Glomerular visceral epithelial cell (primary cell): ENCODE measurements around the gene TGFB1.

Experiments used
- DNase-seq: peaks from one replicate; pipeline ENCODE4 v3.0.0-alpha.2; 2016; ENCODE audit errors: extremely low spot score

Gene TGFB1

DNA sequence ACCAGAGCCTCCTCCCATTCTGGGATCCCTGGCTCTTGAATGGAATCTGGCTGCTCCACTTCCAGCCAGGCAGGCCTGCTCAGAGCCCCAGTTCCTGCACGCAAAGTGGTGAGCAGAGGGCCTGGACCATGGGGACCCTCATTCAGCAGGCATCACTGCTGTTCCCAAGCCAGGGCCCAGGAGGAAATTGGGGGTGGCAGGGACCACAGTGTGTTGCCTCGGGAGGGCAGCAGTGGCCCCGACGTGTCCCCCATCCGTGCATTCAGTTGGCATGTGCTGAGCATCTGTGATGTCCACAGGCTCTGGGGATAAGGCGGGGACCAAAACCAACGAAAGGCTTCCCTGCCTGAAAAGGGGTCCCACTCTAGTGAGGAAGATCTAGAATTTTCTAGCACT is 32.5 kb downstream of the TGFB1 start:
- no peak for DNase-seq

DNA sequence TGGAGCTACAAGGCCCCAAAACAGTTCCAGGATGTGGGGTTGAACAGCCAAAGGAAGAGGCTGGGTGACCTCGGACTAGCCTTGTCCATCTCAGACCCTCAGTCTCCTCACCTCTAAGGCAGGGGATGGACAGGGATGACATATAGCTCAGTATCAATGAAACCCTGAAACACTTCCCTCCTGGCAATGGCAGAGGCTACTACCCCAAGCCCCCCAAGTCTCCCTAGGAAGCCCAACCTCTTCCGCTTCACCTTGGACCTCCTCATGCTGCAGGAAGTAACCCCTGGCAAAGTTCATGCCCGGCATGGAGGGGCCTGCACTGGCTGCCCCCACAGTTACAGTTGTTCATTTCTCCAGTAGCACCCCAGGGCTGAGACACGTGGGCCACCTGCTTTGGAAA is 33.2 kb downstream of the TGFB1 start:
- no peak for DNase-seq

DNA sequence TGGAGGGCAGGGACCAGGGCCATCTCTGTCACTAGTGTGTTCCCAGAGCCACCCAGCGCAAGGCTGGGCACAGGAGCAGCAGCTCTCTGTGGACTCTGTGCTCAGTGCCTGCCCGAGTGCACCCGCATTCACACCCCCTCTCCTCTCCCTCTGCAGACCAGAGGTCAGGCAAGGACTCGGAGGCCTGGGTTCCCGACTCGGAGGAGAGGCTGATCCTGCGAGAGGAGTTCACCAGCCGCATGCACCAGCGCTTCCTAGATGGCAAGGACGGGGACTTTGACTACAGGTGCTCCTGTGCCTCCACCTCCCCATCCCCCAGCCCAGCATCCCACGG is 33.6 kb downstream of the TGFB1 start:
- DNase-seq = no peak

DNA sequence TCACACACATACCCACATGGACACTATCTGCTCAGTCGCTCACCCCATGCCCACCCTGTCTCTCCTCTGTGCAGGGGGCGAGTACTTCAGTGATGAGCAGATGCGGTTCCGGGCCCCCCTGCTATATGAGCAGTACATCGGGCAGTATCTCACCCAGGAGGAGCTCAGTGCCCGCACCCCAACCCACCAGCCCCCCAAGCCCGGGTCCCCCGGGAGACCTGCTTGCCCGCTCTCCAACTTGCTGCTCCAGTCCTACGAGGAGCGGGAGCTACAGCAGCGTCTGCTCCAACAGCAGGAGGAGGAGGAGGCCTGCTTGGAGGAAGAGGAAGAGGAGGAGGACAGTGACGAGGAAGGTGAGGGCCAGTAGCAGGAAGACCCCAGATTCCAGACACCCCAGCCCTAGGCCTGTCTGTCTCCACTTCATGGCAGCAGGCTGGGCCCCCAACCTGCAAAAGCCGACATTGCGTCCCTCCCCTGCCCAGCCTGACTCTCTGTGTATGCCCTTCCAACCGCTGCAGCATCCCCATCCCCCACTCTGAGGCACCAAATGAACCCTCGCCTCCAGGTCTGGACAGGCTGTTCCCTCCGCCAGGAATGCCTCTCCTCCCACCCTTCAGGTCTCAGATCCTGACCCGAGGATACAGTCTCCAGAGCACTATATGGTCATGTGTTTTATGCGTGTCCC is 34.1 kb downstream of the TGFB1 start:
- DNase-seq = no peak

DNA sequence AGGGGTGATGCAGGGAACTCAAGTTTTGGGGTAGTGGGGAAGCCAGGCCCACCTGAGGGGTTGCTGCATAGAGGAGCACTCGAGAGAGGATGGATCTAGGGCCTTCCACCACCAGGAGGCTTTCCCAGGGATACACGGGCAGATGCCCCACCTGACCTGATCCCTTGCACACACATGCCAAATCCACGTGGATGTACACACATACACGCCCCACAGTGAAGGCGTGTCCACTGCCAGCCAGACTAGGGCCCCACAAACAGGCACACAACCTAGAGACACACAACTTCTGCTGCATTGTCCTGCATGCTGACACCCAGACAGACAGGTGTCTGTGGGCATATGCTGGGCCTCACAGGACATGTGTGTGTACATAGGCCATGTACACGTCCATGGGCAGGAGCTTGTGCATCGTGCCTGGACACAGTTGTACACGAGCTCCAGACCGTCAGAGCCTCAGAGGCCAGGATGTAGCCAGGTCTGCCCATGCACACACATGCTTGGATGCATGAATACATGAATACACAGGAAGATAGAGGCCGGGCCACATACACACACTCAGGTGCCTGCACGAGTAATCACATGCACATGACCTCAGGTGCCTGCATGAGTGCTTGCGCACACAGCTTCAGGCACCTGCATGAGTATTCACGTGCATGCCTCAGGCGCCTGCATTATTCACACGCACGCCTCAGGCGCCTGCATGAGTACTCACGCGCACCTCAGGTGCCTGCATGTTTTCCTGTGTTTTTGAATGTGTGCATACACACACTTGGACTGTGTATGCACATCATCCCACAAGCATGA is 34.8 kb downstream of the TGFB1 start:
- DNase-seq = no peak

DNA sequence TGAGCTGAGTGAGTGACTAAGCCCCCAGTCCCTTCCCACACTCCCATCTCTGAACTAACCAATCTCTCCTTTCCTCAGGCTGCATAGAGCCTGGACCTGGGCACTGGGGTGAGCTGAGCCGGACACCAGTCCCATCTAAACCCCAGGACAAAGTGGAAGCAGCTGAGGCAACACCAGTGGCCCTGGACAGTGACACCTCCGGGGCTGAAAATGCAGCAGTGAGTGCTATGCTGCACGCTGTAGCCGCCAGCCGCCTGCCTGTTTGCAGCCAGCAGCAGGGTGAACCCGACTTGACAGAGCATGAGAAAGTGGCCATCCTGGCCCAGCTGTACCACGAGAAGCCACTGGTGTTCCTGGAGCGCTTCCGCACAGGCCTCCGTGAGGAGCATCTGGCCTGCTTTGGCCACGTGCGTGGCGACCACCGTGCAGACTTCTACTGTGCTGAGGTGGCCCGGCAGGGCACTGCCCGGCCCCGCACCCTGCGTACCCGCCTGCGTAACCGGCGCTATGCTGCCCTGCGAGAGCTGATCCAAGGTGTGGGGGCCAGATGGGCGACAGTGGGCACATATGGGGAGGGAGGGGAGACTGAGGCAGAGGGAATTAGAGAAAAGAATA is 37.3 kb downstream of the TGFB1 start:
- DNase-seq = no peak

DNA sequence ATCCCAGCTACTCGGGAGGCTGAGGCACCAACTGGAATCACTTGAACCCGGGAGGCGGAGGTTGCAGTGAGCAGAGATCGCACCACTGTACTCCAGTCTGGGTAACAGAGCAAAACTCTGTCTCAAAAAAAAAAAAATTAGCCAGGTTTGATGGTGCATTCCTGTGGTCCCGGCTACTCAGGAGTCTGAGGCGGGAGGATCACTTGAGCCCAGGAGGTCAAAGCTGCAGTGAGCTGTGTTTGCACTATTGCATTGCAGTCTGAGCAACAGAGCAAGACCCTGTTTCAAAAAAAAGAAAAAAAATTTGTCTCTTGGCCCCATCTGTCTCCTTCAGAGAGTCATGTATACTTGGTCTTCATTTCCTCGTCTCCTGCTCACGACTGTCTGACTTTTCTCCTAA is 42.1 kb downstream of the TGFB1 start:
- peak; percentile 24 for DNase-seq

DNA sequence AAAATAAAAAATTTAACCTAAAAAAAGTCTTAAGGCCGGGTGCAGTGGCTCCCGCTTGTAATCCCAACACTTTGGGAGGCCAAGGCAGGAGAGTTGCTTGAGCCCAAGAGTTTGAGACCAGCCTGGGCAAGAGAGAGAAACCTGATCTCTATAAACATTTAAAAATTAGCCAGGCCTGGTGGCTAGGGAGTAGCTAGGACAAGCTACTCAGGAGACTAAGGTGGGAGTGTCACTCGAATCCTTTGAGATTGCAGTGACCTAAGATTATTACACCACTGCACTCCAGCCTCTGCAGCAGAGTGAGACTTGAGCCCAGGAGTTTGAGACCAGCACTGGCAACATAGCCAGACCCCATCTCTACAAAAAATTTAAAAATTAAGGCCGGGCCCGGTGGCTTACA is 42.6 kb downstream of the TGFB1 start:
- DNase-seq = no peak

DNA sequence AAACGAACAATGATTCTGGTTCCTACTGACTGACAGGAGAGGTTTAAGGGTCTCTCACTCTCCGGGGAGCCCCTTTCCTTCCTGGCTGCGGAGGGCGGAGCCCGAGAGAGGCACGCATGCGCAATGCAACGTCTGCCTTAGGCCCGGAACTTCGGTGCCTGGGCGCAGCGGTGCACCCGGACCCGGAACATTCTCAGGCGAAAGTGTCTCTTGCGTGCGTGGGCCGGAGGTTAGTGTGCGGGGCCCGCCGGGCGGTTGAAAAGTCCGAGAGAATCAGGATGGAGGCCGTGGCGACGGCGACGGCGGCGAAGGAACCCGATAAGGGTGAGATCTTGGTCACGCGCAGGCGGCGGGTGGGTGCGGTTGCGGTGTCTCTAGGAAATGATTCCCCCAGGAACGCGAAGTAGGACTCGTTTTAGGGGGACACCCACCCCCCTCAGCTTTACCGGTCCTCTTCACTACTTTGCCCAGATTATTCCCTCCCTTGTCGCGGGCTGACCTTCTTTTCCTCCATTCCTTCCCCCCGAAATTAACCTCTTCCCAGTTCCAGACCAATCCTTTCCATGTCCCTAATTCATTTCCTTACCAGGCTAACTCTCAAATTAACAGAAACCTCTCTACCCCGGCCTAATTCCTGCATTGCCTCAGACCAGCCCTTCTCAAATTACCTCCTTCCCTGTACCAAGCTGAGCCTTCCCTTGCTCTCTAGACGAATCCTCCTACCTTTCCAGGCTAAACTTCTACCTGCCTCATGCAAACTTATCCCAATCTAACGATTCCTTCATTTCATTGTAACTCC is 43.5 kb downstream of the TGFB1 start, which contains the start of gene CCDC97:
Gene CCDC97 (plus strand): TSS at position 140 of the 799 bp plus-strand sequence. CDS start 139 bp downstream, at position 279.
- DNase-seq = peak; percentile 89

DNA sequence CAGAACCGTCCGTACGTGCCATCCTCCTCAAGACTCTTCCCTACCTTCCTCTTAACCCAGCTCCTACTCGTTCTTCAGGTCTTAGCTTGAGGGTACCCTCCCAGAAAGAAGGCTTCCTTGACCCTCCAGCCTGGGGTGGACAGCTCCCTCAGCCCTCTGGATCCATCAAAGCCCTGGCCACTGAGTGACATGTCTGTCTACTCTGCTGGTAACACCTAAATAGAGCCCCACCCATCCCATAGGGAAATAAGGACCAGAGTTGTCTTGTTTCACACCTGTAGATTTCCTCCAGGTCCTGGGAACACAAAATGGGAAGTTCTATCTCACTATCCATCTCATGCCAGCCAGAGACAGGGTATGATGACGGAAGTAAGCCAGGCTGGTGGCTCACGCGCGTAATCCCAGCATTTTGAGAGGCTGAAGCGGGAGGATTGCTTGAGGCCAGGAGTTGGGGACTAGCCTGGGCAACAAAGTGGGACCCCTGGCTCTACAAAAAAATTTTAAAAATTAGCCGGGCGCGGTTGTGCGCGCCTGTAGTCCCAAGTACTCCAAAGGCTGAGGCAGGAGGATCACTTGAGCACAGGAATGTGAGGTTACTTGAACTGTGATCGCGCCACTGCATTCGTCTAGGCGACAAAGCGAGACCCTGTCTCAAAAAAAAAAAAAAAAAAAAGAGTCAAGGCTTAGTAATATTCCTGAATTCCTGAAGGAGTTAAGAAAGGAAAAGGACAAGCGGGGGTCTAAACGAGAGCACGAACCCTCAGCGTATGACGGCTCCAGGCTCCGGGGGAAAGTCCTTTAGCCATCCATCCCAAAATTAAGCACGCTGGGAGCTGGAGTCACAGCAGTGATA is 44.3 kb downstream of the TGFB1 start:
- no peak for DNase-seq

DNA sequence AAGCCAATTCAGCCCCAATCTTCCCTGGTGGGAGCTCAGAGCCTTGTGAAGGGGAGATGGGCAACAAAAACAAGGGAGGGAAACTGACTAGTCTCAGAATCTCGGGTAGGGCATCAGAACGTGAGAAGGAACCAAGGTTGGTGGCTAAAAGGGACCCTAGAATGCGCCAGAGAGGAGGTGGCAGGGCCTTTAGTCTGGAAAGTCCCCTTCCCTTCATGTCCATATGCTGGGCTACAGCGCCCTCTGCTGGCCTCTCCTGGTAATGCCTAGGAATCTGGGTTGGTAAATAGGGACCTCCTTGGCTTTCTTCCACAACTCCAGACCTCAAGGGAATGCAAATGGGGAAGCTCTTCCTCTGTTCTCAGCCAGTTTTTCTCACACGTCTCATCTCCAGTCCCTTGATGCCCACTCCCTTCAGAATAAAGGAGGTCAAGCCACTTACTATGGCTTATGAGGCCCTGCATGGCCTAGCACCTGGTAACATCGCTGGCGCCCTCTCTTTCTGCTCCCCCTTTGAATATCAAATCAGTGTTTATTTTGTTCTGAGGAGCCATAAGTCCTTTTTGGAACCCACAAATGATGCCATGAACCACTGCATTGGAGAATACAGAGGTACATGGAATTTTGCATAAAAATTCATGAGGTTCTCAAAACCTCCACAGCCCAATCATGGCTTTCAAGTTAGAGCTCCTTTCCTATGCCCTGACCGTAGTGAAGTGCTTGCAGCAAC is 45.1 kb downstream of the TGFB1 start:
- DNase-seq = peak; percentile 93

DNA sequence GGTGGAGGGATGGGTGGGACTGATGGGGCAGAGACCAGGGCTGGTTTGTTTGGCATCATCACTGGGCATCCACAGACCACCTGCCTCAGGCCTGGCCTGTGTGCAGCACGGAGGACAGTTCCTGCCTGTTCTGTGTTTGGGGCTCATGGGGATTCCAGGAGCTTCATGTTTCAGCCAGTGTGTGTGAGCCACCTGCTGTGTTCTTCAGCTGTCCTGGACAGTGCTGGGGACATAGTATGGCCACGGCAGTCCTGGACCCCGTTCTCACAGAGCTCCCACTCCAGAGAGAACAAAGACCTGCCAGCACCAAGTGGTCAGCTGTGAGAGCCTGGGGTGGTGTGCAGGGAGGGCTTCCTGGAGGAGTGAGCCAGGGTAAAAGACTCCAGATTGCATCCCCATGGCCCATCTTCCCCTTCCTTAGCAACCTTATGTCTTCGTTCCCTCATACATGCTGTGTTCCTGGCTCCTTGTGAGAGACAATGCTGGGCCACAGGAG is 45.7 kb downstream of the TGFB1 start:
- no peak for DNase-seq

DNA sequence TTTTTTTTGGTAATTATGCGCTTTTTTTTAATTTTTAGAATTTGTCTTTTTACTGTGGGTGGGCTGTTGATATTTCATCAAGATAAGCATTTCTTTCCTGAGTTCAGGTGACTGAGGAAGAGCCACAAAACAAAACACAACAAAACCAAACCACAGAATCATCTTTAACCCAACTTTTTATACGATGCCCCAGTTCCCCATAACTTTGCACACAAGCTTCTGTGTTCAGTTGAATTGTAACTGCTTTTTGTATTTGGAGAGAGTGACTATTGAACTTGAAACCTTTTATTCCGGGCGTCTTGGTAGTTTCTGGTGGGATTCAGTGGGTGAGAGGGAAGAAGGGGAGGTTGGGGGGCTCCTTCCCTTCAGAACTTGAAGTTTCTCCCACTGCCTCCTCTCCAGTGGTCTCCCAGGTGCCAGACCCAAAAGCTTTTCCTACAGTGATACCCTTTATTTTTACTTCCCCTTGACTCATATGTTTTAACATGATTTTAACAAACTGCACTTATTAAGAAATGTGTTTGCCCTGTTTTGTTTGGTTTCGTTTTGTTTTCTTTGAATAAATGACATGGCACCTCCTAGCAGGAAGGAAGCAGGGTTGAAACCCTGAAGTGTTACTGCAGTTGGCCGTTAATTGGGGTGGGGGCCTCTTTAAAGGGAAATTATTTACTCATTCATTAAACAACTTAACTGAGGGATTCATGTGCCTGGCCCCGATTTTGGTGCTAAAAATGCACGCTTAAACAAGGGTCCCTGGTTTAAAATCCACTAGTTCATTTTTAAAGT is 46.4 kb downstream of the TGFB1 start:
- no peak for DNase-seq

DNA sequence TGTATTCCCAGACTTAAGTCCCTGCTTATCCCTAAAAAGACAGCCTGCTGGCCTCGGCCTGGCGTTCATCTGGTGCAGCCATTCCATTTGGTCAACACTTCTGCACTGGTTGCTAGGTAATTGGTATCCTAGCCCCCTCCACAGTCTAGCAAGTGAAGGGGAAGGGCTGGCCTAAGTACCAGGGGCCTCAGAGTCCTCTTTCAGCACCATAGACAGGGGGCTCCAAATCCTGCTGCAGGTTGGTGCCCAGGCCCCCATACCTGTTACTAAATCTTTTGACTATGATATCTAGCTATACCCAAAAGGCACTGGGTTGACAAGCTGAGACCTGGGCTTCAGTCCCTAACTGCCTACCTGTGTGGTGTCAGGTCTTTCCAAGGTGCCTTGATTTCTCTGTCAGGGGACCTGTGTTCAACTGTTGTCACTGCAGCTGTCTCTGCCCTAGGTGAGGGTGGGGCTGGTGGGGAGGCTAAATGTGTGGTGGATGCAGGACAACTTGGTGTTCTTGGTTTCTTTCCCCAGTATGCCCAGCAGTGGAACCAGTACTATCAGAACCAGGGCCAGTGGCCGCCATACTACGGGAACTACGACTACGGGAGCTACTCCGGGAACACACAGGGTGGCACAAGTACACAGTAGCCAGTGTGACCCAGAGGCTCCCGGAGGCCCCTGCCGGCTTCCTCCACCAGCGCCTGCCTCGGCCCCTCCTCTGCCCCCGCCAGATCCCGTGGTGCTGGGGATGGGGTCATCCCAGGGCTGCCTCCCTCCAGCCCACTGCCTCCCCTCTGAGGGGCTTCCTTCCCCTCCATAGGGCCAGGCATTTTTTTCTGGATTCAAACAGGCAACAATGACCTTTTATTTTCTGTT is 47.6 kb downstream of the TGFB1 start:
- DNase-seq = no peak

DNA sequence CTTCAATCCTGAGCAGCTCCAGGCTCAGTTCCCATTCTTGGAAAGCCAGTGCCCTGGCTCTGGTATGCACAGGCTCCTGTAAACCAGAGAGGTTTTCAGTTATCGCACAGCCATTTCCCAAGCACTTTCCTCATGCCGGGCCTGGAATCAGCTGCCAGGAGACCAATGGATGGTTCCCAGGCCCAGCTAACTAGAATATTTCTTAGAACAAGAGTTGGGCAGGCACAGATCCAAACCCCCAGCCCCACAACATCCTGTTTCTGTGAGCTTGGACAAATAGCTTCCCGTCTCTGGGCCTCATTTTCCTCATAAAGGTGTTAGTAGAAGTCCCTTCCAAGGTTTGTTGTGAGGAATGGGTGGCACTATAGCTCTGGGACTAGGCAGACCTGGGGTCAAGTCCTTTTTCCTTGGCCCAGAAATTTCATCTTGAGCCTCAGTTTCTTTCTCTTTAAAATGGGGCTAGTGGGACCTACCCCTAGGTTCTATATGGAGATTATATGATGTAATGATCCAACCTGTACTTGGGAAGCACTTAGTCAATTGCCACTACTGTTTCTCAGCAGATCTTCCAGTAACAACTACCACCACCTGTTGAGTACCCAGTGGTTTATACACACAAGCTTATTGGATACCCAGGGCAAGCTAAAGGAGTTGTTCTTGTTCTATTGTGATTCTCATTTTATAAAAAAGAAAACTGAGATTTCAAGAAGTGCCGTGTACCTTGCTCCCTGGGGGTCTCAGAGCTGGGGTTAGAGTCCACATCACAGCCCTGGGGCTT is 48.8 kb downstream of the TGFB1 start:
- DNase-seq = no peak

DNA sequence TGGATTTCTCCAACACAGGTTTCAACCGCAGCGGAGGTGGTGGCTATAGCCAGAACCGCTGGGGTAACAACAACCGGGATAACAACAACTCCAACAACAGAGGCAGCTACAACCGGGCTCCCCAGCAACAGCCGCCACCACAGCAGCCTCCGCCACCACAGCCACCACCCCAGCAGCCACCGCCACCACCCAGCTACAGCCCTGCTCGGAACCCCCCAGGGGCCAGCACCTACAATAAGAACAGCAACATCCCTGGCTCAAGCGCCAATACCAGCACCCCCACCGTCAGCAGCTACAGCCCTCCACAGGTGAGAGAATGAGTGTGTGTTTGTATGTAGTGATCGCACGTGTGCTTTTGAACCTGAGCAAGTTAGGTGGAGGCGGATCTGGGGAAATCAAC is 49.8 kb downstream of the TGFB1 start:
- DNase-seq = no peak

DNA sequence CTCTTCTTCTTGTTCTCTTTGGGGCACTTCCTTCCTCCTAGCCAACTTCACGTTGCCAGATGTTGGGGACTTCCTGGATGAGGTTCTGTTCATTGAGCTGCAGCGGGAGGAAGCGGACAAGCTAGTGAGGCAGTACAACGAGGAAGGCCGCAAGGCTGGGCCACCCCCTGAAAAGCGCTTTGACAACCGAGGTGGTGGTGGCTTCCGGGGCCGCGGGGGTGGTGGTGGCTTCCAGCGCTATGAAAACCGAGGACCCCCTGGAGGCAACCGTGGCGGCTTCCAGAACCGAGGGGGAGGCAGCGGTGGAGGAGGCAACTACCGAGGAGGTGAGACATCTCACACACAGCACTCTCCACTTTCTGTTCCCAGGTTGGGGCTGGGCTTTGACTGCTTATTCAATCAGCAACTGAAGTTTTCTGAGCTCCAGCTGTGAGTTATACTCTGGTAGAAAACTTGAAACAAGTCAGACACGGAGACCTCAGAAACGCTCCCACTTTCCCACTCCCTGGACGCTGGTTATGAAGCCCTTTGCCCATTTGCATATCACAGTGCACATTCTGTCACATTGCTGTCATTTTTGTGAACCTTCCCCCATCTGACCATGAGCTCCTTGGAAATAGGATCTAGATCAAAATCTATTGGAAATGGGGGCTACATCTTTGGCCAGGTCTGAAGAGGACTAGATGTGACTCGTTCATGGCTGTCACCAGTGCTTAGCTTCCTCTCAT is 50.9 kb downstream of the TGFB1 start:
- DNase-seq = no peak
